ENCODE results near the gene B9D1. TPM values are rescaled to one million over a fixed set of nuclear protein-coding genes. Genes with fewer than 3 reads are reported as not detected.

B9D1 gene
- total and polyA plus RNA-seq, 12 donors: 5.3 to 18.8 (median 10.4) TPM

GRCh38 chr17:19325542-19325941, 37.0 kb downstream of the B9D1 start:
- Histone ChIP-seq H3K9me3 (peaks cover 0 to 13% (median 0%) of the 10 kb centered on the region in 11 donors), H3K4me1 (peaks cover 0 to 15% (median 5%) of the 10 kb centered on the region in 9 donors), H3K4me3 (no peak overlapping the region), H3K27me3 (peaks cover 0 to 29% (median 0%) of the 10 kb centered on the region in 7 donors), H3K36me3 (peaks cover 0 to 59% (median 0%) of the 10 kb centered on the region in 9 donors), H3K27ac (no peak overlapping the region)
- TF ChIP-seq, protein P1, sequence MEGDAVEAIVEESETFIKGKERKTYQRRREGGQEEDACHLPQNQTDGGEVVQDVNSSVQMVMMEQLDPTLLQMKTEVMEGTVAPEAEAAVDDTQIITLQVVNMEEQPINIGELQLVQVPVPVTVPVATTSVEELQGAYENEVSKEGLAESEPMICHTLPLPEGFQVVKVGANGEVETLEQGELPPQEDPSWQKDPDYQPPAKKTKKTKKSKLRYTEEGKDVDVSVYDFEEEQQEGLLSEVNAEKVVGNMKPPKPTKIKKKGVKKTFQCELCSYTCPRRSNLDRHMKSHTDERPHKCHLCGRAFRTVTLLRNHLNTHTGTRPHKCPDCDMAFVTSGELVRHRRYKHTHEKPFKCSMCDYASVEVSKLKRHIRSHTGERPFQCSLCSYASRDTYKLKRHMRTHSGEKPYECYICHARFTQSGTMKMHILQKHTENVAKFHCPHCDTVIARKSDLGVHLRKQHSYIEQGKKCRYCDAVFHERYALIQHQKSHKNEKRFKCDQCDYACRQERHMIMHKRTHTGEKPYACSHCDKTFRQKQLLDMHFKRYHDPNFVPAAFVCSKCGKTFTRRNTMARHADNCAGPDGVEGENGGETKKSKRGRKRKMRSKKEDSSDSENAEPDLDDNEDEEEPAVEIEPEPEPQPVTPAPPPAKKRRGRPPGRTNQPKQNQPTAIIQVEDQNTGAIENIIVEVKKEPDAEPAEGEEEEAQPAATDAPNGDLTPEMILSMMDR (IDR thresholded peaks at IDR 0.05): no peak
- ATAC-seq (no peak), DNase-seq (no peak)
- intact Hi-C loops (cut with DNase I): no loop called here

DNA sequence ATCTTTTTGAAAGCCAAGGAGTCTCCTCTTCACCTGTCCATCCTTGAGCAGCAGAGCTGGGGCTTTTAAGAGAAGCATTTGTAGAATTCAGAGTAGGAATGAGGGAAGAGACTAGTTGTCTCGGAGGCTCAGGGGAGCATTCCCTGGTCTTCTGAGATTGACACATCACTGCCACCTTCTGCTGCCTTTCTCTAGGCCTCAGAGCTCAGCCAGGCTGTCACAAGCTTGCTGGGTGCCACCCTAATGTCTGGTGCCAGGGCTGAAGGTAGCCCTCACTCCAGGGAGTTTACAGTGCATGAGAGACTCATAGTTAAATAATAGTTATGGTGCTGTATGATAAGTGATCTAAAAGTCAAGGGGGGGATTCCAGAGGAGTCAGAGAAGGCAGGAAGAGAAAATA, 39.7 kb downstream of the B9D1 start:
- peaks cover 0 to 47% (median 0%) of the 10 kb centered on the region in 7 donors for H3K27me3 ChIP-seq
- peaks cover 0 to 17% (median 7%) of the 10 kb centered on the region in 9 donors for H3K4me1 ChIP-seq
- H3K4me3 ChIP-seq: no peak overlapping the region
- peaks cover 0 to 43% (median 0%) of the 10 kb centered on the region in 9 donors for H3K36me3 ChIP-seq
- ATAC-seq: peak in 1 of 8 donors; percentile 20
- DNase-seq: no peak
- intact Hi-C loops (cut with DNase I): loop anchor here in 1 of 10 donors (5.0 kb wide), 1 partner anchor 39 kb away; the partner anchor contains the start of gene B9D1
- peaks cover 0 to 13% (median 0%) of the 10 kb centered on the region in 11 donors for H3K9me3 ChIP-seq
- peak overlapping the region in 1 of 10 donors; percentile 11 for H3K27ac ChIP-seq
- TF ChIP-seq, protein P1 (IDR thresholded peaks at IDR 0.05): no peak
- 88 to 93% methylated on average over 1 of the region's 1 CpG for WGBS, 2 donors

- DNase-seq: no peak
- H3K9me3 ChIP-seq: peaks cover 0 to 13% (median 0%) of the 10 kb centered on the region in 11 donors
- TF ChIP-seq, protein P1 (IDR thresholded peaks at IDR 0.05): no peak
- no peak for ATAC-seq
- no peak overlapping the region for H3K27ac ChIP-seq
- no peak overlapping the region for H3K4me3 ChIP-seq
- peaks cover 1 to 24% (median 15%) of the 10 kb centered on the region in 9 donors for H3K4me1 ChIP-seq
- 96 to 97% methylated on average over 5 of the region's 5 CpGs for WGBS, 2 donors
- intact Hi-C loops (cut with DNase I): loop anchor here in 1 of 10 donors (5.0 kb wide), 1 partner anchor 40 kb away; the partner anchor contains the start of gene B9D1
- H3K27me3 ChIP-seq: peaks cover 0 to 54% (median 0%) of the 10 kb centered on the region in 7 donors
- peaks cover 0 to 37% (median 0%) of the 10 kb centered on the region in 9 donors for H3K36me3 ChIP-seq
Measured at GRCh38 chr17:19322129-19322505, 40.4 kb downstream of the B9D1 start.

GRCh38 chr17:19321481-19322128, 40.9 kb downstream of the B9D1 start:
- TF ChIP-seq, protein P1 (IDR thresholded peaks at IDR 0.05): peak in 5 of 9 donors; percentile 10 to 23 (median 14)
- intact Hi-C loops (cut with DNase I): loop anchor here in 1 of 10 donors (5.0 kb wide), 1 partner anchor 41 kb away; the partner anchor contains the start of gene B9D1
- Histone ChIP-seq H3K27me3 (peaks cover 0 to 59% (median 0%) of the 10 kb centered on the region in 7 donors), H3K9me3 (peaks cover 0 to 13% (median 0%) of the 10 kb centered on the region in 11 donors), H3K4me1 (peaks cover 3 to 29% (median 19%) of the 10 kb centered on the region in 9 donors), H3K36me3 (peaks cover 0 to 37% (median 0%) of the 10 kb centered on the region in 9 donors), H3K4me3 (no peak overlapping the region), H3K27ac (no peak overlapping the region)
- 74 to 80% methylated on average over 9 of the region's 9 CpGs for WGBS, 2 donors
- no peak for DNase-seq
- ATAC-seq: peak in 3 of 8 donors; percentile 25 to 40 (median 36)
